ENCODE results near the gene MAP4K4.

Gene MAP4K4

DNA sequence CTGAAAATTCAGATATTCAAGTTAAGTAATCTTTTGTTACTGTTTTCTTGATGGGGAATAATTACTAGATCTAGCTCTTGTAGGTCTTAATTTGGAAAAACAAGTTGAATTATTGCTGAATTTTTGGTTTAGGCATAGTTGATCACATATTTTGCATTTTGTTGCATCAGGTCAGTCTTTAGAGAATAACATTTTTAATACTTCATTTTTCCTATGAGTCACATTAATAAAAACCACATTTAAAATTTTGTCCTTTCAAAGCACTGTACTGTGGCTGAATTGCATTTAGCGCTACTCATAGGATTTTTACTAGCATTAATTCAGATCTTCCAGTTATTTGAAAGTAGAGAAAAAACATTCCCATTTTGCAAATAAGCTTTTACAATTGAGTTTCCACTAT lies 23.2 kb downstream of the MAP4K4 start:
- FAIRE-seq (no peak), DNase-seq (ENCODE audit: low spot score) (no peak)

DNA sequence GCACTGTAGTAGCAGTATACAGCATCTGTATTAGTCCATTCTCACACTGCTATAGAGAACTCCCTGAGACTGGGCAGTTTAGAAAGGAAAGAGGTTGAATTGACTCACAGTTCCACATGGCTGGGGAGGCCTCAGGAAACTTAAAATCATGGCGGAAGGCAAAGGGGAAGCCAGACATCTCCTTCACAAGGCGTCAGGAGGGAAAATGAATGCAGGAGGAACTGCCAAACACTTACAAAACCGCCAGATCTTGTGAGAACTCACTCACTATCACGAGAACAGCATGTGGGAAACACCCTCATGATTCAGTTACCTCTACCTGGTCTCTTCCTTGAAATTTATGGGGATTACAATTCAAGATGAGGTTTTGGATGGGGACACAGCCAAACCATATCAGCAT lies 25.4 kb downstream of the MAP4K4 start:
- no peak for FAIRE-seq
- no peak for DNase-seq (ENCODE audit: low spot score)

DNA sequence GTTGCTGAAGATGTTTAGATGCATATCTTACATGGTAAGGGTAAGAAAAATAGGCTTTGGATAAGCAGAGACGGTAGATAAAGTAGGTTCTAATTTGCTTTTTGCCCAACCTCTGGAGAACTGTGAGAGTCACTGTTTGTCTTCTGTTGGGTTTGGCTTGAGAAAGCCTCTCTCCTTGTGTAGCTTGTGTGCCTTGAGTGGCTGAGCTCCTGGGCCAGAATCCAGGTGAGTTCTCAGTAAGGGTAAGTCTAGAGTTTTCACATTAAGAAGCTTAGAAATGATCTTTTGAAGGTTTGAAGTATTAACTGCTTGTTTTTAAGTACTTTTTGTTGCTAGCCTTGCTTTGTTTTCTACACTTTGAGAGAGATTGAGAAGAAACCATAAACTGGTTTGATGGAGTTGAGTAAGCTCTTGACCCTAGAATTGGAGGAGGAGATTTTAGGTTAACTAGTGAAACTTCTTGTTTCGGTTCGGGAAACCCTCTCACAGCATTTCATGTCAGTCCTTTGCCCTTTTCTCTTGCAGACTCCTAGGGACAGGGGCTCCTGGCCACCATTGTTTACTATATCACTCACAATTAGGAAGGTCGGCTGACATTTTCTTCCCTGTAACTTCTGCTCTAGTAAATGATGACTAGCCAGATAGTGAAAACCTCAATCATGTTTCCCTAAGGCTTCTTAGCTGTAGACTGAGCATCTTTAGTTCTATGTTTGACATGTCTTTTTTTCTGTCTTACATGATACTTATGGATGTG lies 26.0 kb downstream of the MAP4K4 start:
- no peak for DNase-seq (ENCODE audit: low spot score)
- FAIRE-seq, result no peak

DNA sequence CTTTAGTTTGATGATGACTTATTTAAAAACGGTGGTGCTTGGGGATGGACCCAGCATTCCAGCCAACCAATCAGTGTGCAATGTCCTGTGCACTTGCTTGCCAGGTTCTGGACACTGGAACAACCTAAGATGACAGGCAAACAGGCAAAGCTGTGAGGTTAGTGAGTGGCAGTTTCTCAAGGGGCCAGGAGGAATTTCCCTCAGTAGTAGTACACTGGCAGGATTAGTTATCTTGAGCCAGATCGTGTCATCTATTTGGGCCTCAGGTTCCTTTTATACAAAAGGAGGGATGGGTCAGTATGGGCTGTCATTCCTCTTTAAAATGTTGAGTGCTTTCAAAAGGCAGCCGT lies 26.6 kb downstream of the MAP4K4 start:
- FAIRE-seq, result no peak

DNA sequence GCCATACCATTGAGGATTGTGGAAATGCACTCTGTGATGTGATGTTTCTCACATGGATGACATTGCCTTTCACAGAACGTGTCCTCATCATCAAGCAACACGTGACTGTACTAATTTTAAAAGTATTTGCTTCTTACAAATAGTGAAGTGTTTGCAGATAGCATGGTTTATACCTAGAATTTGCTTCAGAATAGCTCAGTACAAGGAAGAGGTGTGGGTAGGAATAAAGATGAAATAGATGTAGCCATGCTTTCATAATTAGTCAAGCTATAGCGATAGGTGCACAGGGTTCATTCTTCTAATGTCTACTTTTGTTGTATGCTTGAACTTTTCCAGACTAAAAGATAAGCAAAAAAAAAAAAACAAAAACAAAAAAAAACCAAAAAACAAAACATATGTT lies 27.5 kb downstream of the MAP4K4 start:
- DNase-seq (ENCODE audit: low spot score) (no peak), FAIRE-seq (no peak)

More for the DNA sequence above, 26.6 kb downstream of the MAP4K4 start:
- DNase-seq (ENCODE audit: low spot score), result no peak

DNA sequence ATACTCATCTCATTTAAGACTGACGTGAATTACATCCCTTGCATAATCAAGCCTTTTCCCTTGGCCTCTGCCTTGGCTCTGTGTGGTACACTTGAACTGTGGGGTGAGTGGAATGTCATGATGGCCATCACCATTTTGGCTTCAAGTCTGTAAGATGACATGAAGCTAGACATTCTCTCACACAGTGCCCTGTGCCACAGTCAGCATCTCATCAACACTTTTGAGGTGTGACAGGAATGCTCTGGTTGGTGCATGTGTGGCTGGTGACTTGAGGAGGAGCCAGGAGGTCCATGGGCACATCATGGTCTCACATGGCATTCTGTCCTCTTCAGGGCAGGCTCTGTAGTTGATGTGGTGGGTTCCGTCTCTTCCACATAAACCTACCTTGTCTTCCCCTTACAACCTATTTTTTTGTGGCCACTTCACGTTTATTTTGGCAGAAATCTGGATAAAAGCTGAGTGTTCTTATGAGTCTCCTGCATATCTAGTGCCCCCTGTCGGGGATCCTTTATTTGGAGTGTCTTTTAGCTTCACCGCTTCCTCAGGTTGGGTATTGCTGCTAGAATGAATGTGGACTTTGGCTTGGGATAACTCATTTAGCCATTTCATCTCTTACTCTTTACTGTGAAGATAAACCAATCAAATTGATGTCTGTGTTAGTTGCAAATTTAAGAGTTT lies 28.1 kb downstream of the MAP4K4 start:
- DNase-seq (ENCODE audit: low spot score) (no peak), FAIRE-seq (no peak)

DNA sequence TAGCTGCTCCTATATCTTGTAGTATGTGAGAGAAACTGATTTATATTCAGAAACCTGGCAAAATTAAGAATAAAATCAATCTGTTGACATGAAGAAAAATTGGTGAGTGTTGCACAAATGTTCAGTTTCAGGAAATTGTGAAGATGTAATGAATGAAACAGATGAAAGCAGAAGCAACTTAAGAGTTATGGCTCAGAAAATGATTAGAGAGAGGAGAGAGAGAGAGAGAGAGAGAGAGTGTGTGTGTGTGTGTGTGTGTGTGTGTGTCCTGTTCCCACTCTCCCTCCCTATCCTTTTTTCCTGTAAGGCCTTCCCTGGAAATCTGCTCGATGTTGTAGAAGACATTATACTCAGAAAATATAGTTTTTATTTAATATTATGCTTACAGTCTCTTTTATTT lies 31.4 kb downstream of the MAP4K4 start:
- no peak for FAIRE-seq
- no peak for DNase-seq (ENCODE audit: low spot score)

DNA sequence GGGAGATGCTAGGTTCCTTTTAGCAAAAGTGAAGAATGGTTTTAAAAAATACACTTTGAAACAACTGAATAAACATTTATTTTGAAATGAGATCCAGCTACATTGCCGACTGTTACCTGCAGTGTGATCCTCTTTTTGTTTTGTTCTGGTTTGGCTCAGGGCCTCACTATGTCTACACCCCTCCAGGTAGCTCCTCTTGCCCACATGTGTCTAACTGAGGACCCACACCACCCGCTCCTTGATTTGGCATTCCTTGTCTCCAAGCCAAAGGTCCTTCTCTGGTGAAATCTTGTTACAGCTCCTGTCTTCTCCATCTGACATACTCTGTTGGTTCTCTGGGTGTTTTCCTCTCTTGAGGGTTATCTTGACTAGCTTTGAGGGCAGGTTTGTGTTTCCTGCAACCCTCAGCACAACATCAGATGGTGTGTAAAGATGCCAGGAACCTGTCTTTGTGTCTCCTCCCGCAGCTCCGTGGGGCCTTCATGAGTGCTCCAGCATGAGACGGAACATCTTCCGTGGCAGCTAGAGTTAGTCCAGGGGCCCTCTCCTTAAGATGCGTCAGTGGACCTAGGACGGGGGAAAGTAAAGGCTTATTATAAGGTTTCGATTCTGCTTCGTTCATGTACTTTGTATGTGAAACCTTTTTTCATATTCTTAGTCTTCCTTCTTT lies 32.1 kb downstream of the MAP4K4 start:
- DNase-seq (ENCODE audit: low spot score) (no peak), FAIRE-seq (no peak)

DNA sequence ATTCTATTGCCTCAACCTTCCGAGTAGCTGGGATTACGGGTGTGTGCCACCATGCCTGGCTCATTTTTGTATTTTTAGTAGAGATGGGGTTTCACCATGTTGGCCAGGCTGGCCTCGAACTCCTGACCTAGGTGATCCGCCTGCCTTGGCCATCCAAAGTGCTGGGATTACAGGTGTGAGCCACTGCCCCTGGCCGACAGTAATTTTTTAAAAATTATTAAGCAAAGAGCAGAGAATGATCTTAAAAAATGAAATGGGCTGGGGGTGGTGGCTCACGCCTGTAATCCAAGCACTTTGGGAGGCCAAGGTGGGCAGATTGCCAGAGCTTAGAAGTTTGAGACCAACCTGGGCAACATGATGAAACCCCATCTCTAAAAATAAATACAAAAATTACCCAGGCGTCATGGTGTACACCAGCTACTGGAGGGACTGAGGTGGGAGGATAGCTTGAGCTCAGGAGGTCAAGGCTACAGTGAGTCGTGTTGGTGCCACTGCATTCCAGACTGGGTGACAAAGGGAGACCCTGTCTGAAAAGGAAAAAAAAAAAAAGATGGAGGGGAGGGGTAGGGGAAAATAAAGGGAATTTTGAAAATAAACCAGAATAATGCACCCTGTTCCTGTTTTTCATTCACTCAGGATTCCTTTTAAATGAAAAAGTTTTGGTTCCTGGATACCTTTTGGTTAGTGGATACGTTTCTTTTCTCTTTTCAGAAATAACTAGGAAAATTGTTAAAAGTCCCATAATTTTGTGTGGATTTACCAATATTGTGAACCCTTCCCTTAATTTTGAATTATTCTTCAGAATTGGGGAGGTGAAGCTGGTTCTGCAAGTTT lies 33.9 kb downstream of the MAP4K4 start:
- FAIRE-seq (no peak), DNase-seq (ENCODE audit: low spot score) (no peak)

DNA sequence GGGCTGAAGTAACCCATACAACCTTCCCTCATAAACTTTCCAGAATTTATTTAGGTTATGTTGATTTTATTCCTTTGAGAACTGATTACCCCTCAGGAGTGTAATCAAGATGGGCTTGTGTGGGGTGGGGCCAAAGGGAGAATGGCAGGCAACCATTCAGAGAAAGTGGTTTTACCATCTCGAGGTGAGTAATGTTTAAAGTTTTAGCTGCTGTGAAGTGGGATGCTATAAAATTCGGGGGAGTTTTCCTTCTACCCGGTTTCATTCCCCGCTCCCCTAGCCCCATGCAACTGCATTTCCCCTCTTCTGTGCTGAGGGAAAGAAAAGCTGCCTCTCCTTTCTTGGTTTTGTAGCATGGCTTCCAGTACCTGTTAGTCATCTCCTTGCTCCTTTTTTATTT lies 34.7 kb downstream of the MAP4K4 start:
- DNase-seq (ENCODE audit: low spot score), result no peak
- FAIRE-seq, result no peak

DNA sequence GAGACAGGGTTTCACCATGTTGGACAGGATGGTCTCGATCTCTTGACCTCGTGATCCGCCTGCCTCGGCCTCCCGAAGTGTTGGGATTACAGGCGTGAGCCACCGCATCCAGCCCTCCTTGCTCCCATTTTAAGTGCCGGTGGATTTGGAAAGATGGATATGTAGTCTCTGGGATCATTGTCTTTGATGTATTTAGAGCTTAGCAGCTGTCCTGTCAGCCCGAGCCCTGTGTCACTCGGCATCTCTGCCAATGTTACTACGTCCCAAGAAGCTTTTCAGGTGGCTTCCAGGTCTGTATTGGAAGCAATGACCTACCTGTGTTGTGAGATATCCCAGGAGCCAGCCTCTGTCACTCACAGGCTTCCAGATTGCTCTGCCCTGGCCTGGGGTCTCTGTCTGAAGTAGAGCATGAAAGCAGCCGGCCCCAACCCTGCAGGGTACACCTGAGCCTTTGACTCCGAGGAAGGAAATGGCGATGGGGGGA lies 35.3 kb downstream of the MAP4K4 start:
- FAIRE-seq, result no peak
- no peak for DNase-seq (ENCODE audit: low spot score)

DNA sequence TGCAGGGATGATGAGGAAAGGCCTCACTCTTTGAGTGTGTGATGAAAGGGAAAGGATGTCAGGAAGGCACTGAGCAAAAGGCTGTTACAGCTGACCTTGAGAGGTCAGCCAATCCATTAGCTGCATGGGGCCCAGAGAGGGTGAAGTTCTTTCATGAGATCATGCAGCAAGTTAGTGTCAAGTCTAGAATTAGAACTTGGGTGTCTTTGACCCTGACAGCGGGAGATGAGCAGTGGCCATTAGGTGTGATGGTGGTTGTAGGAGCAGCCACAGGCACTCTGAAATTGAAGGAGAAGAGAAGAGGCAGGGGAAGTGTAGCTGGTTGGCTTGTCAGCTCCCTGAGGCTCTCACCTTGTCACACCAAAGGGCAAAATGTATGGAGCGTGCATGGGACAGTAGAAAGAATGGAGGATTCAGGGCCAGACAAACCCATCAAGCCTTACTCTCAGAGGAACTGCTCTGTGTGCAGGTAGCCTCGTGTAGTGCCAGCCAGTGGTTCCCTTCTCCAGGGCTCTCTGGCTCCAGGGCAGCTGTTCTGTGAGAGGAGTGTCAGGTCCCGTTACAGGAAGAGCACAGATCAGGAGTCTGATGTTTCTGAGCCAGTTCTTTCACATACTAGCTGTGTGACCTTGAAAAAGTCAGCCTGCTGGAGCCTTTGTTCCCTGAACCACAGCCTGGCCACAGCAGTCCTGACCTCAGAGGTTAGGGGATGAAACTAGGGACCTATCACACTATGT lies 35.9 kb downstream of the MAP4K4 start:
- no peak for DNase-seq (ENCODE audit: low spot score)

DNA sequence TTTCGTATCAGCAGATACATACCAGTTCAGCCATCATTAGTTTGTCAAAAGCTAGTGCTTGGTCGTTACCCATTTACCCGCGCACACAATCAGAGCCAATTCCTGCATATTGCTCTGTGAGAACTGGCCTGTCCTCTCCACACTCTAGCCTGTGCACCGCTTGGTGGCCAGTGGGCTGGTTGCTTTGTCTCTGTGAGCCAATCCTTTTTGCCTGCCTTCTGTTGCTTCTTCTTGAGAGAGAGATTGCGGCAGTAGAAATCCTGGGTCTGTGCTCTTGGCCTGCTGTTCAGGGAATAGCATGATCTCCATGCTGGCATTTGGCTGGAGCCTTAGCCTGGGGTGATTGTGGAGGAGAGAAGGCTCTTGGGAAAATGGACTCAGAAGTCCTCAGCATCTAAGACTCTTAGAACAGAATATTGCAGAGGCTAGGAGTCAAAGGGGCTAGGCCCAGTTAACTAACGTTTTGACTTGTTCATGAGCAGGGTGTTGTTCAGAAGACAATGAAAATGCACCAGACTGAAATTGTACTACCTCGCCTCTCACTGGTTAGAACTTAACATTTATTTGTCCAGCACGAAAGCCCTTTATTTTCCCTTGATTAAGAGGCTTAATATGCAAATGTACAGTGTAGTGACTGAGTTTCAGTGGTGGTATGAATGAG lies 37.1 kb downstream of the MAP4K4 start:
- DNase-seq (ENCODE audit: low spot score) (no peak), FAIRE-seq (no peak)

More for the DNA sequence above, 35.9 kb downstream of the MAP4K4 start:
- no peak for FAIRE-seq

DNA sequence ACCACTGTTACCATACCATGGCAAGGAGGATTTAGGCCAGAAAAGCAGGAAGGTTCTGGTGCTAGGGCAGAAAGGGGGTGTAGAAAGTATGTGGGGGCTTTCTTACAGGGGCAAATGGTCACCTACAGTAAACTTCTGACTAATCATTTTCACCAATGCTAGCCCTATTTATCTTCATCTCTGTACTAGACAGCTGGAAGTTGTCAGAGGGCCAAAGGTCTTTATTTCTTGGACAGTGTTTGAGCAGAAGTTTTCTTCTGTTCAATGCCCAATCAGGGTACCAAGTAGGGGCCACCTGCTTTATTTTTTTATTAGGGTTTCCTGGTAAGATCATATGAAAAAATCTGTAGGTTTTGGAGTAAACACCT lies 37.6 kb downstream of the MAP4K4 start:
- no peak for DNase-seq (ENCODE audit: low spot score)
- no peak for FAIRE-seq

DNA sequence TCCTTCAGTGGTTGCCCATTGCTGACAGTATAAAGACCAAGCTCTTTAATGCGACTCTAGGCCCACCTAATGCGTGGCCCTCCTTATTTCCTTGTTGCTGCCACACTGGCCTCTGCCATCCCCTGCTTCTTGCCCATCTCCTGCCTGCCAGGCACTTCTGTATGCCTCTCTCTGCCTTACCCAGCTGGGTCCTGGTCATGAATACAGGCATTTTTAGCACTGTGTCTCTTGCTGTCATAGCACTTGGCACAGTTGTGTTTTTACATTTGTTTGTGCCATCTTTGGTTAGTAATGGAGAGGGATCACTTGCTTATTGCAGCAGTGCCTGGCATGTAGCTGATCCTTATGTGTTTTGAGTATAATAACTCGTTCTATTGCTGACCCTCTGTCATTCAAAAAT lies 38.7 kb downstream of the MAP4K4 start:
- no peak for DNase-seq (ENCODE audit: low spot score)
- FAIRE-seq, result no peak

DNA sequence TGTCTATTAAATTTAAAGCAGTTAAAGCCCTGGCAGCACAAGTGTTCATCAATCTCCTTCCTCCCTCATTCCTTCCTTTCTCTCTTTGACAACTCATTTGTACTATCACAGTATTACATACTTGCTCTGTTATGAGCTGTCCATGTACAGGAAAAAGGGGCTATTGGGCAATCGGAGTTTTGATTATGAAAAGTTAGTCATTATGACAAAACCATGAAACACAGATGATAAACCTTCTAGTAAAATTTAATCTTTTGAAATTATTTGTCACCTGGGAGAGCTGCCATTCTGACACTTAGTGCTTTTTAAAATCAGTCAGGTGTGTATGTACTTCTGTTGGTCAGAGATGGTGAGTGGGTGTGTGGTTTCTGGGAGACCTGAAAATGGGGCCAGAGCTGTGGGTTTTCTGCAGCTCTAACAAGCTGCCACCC lies 39.4 kb downstream of the MAP4K4 start:
- FAIRE-seq, result no peak

DNA sequence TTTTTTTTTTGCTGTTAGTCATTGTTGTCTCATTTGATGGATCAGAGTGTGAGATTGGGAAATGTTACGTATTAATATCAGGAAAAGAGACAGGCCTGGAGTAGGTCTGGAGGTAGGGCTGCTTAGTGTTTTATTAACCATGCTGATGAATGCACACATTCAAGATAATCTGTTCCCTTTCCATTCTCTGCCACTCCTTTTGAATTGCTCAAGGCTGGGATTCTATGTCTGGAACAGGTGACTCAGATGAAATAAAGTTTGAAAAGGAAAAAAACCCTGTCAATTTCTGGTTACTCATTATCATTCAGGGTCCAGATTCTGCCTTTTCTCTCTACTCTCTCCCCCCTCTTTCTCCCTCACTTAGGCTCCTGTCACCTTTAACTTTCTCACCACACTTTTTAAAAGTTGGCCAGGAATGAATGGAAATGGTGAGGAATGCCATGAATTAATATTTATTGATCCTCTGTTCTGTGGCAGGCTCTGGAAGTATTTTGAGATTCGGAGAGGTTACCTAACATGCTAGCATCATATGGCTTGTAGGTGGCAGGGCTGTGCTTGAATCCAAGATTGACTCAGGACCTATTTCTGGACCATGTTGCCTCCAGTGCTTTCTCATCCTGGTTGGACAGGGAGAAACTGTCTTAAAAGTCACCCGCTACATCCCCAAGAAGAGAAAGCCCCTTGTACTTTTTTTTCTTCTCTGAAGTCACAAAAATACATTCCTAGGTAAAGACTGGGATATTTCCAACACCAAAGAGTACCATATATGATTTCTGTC lies 40.2 kb downstream of the MAP4K4 start:
- no peak for FAIRE-seq
- DNase-seq (ENCODE audit: low spot score), result no peak

More for the DNA sequence above, 39.4 kb downstream of the MAP4K4 start:
- DNase-seq (ENCODE audit: low spot score), result no peak

DNA sequence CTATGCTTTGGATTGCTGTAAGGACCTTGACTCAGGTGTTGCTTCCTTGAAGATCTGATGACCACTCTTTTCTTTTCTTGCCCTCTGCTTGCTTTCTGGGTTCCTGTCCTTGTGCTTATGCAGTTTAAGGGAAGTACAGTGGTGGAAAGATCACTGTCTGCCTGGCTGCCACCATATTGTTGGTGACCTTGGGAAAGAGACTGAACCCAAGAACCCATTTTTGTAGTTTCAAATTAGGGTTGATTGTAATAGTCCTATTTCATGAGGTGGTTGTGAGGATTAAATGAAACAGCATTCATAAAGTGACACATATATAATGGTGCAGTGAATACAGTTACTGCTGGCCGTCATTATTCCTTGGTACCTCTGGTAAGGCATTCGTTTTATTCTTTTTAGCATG lies 41.1 kb downstream of the MAP4K4 start:
- no peak for FAIRE-seq
- no peak for DNase-seq (ENCODE audit: low spot score)

DNA sequence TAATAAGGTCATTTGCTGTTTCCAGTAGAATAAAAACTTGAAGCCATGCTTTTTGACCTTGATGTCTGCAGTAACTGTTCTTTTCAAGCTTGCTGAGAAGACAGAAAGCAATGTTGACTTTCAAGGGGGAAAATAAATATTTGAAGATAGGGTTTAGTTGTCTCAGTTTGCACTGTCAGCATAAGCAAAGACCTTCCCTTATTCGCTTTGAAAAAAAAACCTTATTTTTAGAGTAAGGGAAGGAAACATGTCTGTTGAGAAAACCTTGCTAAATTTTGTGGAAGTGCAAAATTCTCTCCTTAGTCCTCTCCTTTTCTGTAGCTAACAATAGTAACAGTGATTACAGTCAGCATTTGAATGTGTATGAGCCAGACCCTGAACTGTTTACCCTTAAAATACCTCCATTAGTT lies 43.1 kb downstream of the MAP4K4 start:
- no peak for FAIRE-seq
- no peak for DNase-seq (ENCODE audit: low spot score)

Data from urothelium cell line (cell line).